Skin of body (tissue), 2 donors: ENCODE data around the gene RSPH4A. TPM values are rescaled to one million over a fixed set of nuclear protein-coding genes. Genes with fewer than 3 reads are reported as not detected.
A peak's percentile ranks its signal among the peaks of the same experiment; 100 is the strongest.
"Not testable (repeated sequence)": the region's sequence is repeated elsewhere in the genome, so short reads cannot be mapped to it uniquely, and the experiment has no call there.

Experiments
- DNase-seq: peaks from one replicate; lab custom pipeline; 2025; lab: John Stamatoyannopoulos, UW
- total RNA-seq: library from RNA; depleted of rRNA; stranded (reverse); fragments of >200 nt; gene quantifications from one replicate; pipeline ENCODE4 v1.2.3, GENCODE V29; 2014

RSPH4A gene
- total RNA-seq, 1 donor from 2014 or later: 0.49 TPM

DNA sequence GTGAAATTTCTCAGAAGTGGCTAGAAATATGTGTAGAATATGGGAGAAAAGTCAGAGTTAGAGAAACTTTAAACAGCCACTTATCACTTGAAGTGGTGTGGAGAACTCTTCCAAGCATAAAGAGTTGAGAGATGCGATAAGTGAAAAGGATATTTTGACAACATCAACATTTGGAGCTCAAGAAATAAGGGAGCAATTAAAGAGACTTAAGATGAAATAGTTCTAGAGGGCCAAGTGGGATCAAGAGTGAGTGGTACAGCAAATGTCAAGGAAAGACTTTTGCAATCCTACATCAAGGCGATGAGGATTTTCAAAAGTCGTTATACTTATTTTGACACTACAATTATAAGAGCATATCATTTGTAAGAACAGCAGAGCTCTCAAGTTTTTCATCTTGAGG, 9.6 kb downstream of the RSPH4A start:
- no peak for DNase-seq

DNA sequence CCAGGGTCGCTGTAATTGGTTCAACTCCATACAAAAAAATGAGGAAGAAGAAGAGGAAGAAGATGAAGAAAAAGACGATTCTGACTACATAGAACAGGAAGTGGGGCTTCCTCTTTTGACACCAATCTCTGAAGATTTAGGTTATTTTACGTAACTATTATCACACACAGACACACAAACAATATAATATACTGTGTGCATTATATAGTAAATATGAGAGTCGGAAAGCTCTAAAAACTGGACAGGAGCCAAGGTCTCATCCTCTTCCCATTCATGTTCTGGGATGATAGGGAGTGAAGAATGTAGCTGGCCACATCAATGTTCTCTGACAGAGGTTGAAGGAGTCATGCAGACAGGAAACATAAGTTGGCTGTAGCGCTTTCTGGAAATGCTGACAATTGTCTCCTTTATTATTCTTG, 13.3 kb downstream of the RSPH4A start:
- peak; percentile 7 for DNase-seq

DNA sequence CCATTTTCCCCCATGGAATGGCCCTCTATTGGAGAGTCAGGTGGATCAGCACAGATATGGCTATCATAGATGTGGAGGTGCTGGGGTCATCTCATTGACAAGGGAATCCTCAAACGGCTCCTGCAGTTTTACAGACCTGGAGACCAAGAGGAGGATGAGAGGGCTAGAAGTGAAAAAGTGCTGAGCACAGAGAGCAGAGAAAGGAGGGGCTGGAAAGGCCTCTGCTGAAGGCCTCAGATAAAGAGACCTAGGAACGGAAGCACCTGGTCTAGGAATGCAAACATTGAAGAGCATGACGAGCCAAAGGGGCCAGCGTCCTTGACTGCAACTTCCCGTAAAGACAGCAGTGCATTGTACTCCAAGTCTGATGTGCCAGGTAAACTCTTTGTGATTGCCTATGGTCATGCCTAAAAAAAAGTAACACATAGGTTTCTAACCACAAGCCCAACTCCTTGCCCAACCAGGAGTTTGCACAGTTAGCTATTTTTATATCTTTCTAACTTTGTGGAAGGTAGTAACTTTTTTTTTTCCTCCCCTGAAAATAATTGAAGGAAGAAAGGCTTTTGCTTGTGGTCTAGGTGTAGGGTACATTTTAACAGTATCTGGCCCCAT, 15.2 kb downstream of the RSPH4A start:
- DNase-seq: no peak

DNA sequence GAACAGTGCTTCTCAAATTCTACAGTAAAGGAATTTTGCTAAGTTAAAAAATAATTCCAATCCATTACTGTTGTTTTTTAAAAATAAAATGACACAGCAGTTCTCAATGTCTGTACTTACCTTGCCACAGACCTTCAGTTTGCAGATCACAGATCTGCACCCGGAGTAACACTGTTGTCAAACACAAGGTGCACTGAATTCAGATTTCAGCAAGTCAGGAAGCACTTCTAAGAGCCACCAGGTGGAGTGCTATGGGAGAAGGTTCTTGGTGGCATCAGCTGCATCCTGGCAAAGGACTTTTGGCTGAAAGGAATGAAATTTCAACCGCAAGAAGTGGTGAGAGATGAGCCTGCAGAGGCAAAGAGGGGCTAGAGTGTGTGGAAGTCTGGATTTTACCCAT, 17.4 kb downstream of the RSPH4A start:
- no peak for DNase-seq

DNA sequence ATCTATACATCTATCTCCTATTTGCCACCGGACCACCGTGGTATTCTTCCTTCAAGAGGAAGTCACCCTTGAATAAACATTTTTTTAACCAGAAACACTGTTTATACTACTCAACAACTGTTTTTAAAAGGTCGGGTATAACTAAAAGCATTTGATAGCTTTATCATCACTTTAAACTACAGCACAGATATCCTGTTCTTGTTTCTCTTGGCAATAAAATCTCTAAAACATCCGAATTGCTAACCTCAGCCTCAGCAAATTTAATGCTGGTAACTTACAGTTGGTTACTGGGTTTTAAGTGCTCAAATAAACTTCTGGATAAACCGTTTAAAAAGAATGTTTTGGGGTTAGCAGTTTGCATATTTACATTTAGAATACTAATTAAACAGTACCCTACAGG, 31.9 kb downstream of the RSPH4A start:
- DNase-seq: no peak

DNA sequence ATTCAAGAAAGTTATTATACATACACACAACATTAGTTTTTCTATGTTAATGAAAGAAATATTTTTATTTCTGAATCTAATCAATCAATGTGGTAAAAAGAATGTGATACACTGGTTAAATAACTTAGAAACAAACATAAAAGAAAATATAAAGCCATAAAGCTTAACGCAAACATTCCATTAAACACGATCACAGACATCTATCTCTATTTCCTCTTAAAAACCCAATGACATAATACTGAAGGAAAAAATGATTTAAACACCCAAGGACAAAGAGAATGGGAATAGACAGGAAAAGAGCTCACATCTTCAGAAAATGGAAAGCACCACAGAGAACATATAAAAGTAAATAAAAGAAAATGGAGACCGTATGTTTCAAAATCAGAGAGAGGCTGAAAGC, 32.9 kb downstream of the RSPH4A start:
- DNase-seq: no peak

DNA sequence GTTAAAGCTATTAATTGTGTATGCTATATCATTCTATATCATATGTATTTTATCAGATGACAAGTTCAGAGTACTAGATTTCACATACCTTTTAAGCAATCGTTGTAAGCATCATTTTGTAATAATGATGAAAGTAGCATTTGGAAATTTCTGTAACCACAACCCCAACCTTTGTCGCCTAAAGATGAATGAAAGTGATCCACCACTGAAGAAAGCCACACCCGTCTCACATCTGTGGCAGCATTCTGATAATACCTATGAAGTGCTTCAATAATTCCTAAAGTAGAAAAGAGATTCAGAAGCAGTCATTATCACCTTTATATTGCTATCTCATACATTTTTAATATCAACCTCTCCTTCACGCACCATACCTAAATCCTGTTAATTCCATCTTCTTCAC, 35.6 kb downstream of the RSPH4A start:
- DNase-seq: no peak

DNA sequence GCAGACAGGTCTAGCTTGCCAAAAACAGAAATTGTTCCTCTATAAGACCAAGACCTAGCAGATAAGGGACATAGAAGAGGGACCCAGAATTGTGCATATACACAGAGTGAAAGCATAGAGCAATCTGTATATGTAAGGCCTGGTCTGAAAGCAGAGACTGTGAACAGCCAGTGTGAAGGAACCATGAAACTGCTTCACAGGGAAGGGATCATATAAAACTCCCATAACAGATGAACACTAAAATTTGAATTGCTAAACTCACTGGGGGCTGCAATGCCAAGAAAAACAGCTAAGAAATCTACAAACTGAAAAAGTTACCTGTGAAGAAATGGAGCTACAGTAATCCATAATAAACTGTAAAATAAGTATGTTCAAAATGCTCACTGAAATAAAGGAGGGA, 45.3 kb downstream of the RSPH4A start:
- no peak for DNase-seq

DNA sequence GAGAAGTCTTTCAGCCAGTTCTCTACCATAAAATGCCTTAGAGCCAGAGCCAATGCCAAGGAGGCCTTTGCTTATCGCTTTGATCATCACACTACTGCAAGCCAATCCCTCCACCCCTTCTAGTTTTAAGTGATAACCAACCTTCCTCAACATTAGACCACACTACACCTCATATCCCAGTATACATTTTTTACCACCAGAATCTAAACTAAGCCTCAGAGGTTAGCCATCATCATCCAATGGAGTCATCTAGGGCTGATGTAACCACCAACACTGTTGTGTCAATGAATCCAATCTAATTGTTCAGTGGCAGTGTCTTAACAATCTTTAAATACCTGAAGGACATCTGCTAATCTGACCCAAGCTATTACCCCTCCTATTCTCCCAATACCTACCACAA, 45.9 kb downstream of the RSPH4A start:
- DNase-seq: no peak

DNA sequence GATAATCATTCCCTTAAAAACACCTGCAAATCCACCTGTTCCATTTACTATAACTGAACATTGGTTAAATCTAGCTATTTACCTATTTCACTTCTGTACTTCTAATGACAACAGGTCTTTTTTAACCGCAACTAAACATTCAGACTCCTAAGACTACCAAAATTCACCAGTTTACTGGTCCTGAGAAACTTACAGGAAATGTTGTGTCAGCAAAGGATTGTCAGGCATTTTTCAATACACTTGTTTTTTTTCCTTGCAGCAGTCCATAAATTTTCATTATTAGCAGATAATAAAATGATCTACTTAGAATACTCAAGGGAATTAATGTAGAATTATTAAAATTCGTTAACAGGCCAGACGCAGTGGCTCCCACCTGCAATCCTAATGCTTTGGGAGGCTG, 47.0 kb downstream of the RSPH4A start:
- DNase-seq: no peak

DNA sequence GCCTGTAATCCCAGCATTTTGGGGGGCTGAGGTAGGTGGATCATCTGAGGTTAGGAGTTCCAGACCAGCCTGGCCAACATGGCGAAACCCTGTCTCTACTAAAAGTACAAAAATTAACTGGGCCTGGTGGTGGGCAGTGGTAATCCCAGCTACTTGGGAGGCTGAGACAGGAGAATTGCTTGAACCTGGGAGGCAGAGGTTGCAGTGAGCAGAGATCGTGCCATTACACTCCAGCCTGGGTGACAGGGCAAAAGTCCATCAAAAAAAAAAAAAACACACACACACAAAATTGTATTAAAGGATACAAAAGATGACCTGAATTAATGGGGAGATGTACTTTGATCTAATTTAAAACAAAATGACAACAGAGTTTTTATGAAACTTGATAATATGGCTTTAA, 47.9 kb downstream of the RSPH4A start:
- not testable (repeated sequence) for DNase-seq

DNA sequence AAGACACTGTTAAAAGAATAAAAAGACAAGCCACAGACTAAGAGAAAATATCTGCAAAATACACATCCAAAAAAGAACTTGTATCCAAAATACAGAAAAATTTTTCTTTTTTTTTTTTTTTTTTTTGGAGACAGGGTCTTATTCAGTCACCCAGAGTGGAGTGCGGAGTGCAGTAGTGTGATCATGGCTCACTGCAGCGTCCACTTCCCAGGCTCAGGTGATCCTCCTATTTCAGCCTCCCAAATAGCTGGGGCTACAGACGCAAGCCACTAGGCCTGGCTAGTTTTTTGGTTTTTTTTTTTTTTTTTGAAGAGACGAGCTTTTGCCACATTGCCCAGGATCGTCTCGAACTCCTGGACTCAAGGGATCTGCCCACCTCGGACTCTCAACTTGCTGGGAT, 49.2 kb downstream of the RSPH4A start:
- DNase-seq: no peak

DNA sequence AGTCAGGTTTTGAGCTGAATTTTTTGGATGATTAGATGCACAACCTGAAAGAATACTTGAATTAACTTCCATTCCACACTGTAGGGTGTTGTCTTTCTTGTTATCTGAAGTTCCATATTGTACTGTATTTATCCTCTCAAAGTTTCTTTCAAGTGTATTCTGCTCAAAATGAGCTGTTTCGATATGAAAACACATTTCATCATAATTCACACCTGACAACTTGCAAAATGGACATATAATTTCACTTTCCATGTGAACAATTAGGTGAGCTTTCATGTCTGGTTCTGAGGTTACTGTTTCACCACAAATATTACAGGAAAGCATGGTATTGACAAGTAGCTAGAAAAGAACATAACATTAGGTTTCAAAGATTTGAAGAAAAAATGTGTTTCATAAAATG, 50.6 kb downstream of the RSPH4A start:
- DNase-seq: no peak

DNA sequence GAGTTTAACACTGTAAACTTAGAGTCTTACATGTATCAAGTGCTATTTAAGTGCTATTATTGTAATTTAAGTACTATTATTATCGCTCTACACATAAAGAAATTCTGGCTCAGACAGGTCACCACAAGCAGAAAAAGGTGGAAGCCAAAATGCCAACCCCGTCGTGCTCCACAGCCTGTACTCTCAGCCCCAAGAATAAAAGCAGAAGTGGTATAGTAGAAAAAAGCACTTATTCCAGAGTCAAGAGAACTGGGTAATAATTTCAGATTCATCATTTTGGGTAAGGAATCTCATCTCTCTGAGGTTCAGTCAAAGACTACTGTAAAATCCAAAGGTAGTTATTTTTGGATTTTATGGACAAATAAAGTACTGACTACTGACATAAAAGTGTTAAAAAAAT, 51.3 kb downstream of the RSPH4A start:
- no peak for DNase-seq

DNA sequence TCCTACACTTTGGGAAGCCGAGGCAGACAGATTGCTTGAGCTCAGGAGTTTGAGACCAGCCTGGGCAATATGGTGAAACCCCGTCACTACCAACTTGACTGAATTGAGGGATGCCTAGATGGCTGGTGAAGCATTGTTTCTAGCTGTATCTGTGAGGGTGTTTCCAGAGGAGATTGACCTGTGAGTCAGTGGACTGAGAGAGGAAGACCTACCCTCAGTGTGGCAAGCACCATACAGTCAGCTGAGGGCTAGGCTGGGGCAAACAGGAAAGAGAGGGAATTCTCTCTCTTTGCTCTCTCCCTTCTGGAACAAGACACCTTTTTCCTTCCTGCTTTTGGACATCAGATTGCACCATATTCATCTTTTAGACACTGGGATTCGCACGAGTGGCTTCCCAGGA, 56.0 kb downstream of the RSPH4A start:
- DNase-seq: no peak

DNA sequence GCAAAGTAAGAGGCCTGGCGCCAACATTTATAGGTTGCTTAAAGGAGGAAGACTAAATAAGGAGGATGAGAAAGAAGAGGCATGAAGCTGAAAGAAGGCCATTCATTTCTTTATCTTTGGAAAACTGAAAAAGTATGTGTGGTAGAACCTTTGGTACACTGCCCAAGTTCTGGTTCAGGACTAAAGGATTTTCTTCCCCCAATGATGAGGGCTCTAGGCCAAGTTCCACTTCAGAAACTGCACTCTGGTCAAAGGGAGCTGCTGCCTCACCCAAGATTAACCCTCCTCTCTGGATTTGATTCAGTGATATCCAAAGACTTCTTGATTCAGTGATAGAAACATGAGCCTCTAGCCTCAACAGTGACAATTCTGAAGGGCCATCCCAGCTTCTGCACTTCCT, 59.7 kb downstream of the RSPH4A start:
- no peak for DNase-seq

DNA sequence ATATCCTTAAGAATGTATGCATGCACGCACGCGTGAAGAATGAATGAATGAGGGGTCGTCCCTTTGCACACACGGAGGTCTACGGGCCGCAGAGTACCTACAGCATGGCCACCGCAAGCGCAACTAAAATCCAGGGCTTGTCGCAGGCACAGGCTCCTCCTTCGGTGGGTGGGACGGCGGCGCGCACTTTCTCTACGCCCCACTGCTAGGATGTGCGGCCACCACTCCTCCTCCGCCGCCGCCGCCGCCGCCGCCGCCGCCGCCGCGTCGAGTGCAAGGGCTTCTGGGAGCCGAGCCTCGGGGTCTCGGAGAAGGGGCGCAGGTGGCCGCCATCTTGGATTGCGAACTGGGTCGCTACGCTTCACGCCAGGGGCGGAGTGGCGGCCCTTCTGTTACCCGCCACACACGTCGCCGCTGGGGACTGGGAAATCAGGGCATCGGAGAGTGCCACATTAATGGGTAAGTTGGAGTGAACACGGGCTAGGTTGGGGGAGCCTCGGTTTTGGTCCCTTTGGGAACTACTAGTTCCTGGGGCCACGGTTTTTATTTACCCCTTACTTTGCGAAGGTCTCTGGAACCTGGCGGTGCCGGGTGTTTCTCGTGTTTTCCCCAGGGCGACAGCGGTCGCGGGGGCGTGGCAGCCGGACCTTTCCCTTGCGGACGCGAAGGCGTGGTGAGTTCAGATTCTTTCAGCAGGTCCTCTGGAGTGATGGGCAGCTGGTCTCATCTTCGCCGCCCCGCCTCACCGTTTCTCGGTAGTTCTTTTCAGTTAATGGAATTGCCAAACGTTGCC, 64.8 kb downstream of the RSPH4A start, which contains the start of gene KPNA5:
KPNA5 (plus strand) TSS at position 332 of the 793 bp plus-strand sequence; CDS start at position 456, 124 bp downstream.
- DNase-seq: peak; percentile 92

DNA sequence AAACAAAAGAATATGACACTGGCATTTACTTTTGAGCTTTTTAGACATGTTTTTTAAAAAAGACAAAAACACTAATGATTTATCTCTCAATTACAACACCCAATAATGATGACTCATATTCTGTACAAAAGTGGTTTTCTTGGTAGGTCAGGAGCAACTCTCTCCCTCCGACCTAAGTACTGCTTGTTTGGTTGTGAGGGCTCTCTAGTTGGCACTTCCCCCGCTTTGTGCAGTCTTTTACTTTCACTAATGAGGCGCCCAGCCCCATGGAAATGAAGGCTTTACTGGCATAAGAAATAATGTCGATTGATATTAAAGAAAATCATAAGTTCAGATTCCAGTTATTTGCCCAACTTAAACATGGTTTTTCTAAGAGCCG, 66.0 kb downstream of the RSPH4A start:
- no peak for DNase-seq

Other genes with a start within 250 kb of the RSPH4A start
- 40.2 TPM for gene DSE, start 245.5 kb upstream of the RSPH4A start, total RNA-seq
- 3.4 TPM for gene CALHM6, start 155.1 kb upstream of the RSPH4A start, total RNA-seq
- 4.6 TPM for gene CALHM5, start 104.8 kb upstream of the RSPH4A start, total RNA-seq
- 0.49 TPM for gene TRAPPC3L, start 70.8 kb upstream of the RSPH4A start, total RNA-seq
- 0.79 TPM for gene CALHM4, start 62.7 kb upstream of the RSPH4A start, total RNA-seq
- gene RWDD1, start 45.0 kb upstream of the RSPH4A start, total RNA-seq: 20.5 TPM
- 20.3 TPM for gene ZUP1, start 52.3 kb downstream of the RSPH4A start, total RNA-seq
- 15.5 TPM for gene KPNA5, start 64.7 kb downstream of the RSPH4A start, total RNA-seq
- gene FAM162B, start 149.2 kb downstream of the RSPH4A start, total RNA-seq: 5.1 TPM
- not detected for gene GPRC6A, start 212.6 kb downstream of the RSPH4A start, total RNA-seq